GM12865 (cell line): ENCODE results near the gene GINS2.

ENCODE experiments used
- DNase-seq: peaks from one replicate; pipeline ENCODE4 v3.0.0; 2010; ENCODE audit warnings: low read depth
- H3K4me3 ChIP-seq: 2 replicates; pipeline ENCODE4 v1.5.1; 2011; ENCODE audit warnings: mild to moderate bottlenecking, low read depth, low read length, control low read depth
- TF ChIP-seq, protein P1 (sequence below): IDR thresholded peaks from 2 replicates; pipeline ENCODE4 v1.5.1; 2011; ENCODE audit warnings: low read length, control low read depth, low read depth, inconsistent platforms; ENCODE audit not compliant: insufficient read depth; ENCODE audit errors: missing control alignments

GINS2 gene

DNA sequence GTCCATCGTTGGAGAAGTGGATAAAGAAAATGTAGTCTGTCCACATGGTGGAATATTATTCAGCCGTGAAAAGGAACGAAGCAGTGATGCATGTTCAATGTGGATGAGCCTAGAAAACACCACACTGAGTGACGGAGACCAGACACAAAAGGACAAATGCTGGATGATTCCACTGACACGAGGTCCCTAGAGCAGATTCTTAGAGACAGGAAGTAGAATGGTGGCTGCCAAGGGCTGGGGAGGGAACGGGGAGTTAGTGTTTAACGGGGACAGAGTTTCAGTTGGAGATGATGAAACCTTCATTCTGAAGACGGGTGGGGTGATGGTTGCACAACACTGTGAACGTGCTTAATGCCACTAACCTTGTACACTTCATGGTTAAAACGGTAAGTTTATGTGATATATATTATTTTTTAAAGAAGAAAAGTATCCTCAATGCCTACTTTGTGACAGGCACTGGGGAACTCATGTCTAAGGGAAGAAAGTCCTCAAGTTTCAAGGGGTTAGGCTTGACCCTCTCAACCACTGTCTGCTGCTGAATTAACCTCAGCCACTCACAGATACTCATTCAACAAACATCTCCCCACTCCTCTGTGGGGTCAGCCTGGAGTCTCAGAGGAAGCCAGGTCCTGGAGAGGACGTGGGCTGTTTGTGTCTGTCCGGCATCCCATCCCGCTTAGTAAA is 44.5 kb upstream of the GINS2 start:
- no peak for DNase-seq
- TF ChIP-seq, protein P1, sequence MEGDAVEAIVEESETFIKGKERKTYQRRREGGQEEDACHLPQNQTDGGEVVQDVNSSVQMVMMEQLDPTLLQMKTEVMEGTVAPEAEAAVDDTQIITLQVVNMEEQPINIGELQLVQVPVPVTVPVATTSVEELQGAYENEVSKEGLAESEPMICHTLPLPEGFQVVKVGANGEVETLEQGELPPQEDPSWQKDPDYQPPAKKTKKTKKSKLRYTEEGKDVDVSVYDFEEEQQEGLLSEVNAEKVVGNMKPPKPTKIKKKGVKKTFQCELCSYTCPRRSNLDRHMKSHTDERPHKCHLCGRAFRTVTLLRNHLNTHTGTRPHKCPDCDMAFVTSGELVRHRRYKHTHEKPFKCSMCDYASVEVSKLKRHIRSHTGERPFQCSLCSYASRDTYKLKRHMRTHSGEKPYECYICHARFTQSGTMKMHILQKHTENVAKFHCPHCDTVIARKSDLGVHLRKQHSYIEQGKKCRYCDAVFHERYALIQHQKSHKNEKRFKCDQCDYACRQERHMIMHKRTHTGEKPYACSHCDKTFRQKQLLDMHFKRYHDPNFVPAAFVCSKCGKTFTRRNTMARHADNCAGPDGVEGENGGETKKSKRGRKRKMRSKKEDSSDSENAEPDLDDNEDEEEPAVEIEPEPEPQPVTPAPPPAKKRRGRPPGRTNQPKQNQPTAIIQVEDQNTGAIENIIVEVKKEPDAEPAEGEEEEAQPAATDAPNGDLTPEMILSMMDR = no peak
- H3K4me3 ChIP-seq = no peak overlapping the region

DNA sequence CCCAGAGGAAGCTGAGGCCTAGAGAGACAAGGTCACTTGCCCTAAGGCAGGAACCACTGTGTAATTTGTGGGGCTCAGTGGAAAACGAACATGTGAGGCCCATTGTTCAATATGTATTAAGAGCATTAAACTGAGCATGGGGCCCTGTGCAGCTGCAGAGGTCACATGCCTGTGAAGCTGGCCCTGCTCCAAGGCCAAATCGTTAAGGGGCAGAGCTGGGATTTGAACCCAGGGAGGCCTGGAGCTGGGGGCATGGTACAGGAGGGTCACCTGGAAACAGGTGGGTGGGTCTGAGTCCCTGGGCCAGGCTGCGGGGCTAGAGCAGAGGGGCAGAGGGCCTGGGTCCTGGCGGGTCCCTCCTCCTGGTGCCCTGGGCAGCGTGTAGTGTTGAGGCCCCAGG is 42.4 kb upstream of the GINS2 start:
- no peak for DNase-seq
- TF ChIP-seq, protein P1 = no peak
- no peak overlapping the region for H3K4me3 ChIP-seq

DNA sequence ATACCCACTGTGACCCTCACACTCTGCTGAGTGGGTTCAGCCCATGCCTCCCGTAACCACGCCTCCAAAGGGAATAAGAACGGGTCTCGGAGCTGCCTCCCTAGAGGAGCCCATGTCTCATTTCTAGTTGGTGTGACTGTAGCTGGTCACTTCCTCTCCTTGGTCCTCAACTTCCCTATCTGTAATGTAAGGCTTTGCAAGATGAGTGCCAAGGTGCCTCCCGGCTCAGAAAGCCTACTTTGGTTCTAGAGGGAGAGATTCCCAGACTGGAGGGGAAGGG is 41.4 kb upstream of the GINS2 start:
- DNase-seq = no peak
- H3K4me3 ChIP-seq = no peak overlapping the region
- TF ChIP-seq, protein P1 = no peak

DNA sequence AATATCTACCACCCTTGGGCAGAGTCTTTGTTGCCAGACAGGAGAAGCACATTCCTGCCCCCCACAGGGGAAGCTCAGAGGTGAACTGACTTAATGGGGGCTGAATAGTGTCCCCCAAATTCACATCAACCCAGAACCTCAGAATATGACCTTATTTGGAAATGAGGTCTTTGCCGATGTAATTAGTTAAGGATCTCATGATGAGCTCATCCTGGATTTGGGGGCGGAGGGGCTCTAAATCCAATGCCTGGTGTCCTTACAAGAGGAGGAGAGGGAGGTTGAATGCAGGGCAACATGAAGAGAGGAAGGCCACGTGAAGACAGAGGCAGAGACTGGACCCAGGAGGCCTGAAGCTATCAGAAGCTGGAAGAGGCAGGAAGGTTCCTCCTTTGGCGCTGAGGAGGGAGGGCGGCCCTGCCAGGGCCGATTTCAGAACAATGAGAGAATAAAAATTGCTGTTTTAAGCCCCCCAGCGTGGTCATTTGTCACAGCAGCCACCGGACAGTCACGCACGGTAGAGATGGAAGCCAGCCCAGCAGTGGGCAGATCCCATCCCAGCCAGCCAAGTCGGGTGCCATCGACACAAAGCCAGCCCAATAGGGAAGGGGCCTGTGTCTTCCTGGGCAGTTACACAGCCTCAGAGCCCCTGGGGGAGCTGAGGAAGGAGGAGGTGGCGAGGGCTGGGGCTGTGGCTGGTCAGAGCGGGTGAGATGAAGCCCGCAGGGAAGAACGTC is 40.9 kb upstream of the GINS2 start:
- no peak overlapping the region for H3K4me3 ChIP-seq
- TF ChIP-seq, protein P1 = no peak
- DNase-seq = no peak

DNA sequence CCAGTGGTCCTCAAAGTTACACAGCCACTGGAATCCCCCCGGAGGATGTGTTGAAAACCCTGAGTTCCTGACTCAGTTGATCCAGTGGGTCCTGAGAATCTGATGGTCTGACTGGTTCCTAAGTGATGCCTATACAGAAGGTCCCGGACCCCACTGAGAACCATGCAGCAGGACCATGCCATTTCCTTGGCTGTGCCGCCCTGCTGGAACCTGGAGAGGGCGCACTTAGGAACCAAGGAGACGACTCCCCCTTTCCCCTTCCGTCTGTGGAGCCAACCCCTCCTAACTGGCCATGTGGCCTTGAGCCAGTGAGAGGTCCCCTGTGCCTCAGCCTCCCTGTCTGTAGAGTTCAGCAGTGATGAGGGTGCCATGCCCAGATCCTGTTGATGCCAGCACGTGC is 40.1 kb upstream of the GINS2 start:
- TF ChIP-seq, protein P1 = peak; percentile 41
- DNase-seq = no peak

DNA sequence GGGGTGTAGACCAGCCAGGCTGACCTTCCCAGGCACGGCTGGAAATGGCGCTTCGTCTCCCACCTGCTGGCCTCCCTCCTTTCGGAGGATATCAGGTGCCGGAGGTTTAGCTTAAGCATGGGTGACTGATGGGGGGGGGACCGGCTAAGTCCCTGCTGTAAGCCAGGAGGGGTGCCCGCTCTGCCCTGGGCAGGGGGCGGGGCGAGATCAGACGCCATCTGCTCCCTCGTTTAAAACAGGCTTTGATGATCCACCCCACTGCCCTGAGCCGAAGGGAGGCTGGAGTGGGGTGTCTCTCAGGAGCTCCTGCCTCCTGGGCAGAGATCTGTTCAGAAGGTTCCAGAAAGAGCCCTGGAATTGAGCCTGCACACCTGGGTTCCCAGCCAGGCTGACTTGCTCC is 36.2 kb upstream of the GINS2 start:
- TF ChIP-seq, protein P1 = no peak
- H3K4me3 ChIP-seq = no peak overlapping the region
- DNase-seq = no peak

More for the DNA sequence above, 40.1 kb upstream of the GINS2 start:
- H3K4me3 ChIP-seq = no peak overlapping the region
